Transverse colon (tissue), 4 donors: ENCODE data around the gene SLC37A1. TPM values are rescaled to one million over a fixed set of nuclear protein-coding genes. Genes with fewer than 3 reads are reported as not detected.

Experiments
- DNase-seq: peaks from one replicate; pipeline ENCODE4 v3.0.0-alpha.2; 2019
- H3K27ac ChIP-seq, 4 donors: fragments of 200-600 bp; sonication (generic); 2 replicates each; pipeline ENCODE4 v1.5.1; 2016 to 2018; ENCODE audit warnings: inconsistent platforms in 4 of 4
- H3K27me3 ChIP-seq: fragments of 200-600 bp; sonication (generic); 2 replicates; pipeline ENCODE4 v1.5.1; 2017; ENCODE audit warnings: inconsistent platforms
- H3K36me3 ChIP-seq, 4 donors: fragments of 200-600 bp; sonication (generic); 2 replicates each; pipeline ENCODE4 v1.5.1; 2017 to 2019; ENCODE audit warnings: inconsistent platforms in 4 of 4
- H3K4me1 ChIP-seq, 4 donors: fragments of 200-600 bp; sonication (generic); 2 replicates each; pipeline ENCODE4 v1.5.1; 2017 to 2020; ENCODE audit warnings: inconsistent platforms in 4 of 4
- H3K4me3 ChIP-seq, 4 donors: fragments of 200-600 bp; sonication (generic); 1 replicate in 1 of 4; 2 replicates in 3 of 4; pipeline versions ENCODE4 v1.5.1 to v1.6.1; 2017 to 2019; ENCODE audit warnings: inconsistent platforms in 4 of 4
- H3K9me3 ChIP-seq, 2 donors: fragments of 200-600 bp; sonication (generic); 2 replicates each; pipeline ENCODE4 v1.5.1; 2017 to 2019; ENCODE audit warnings: inconsistent platforms in 2 of 2
- CTCF ChIP-seq, 5 experiments: fragments of 200-600 bp in 3 of 5; fragments of 450-650 bp in 2 of 5; sonication (generic) in 3 of 5; IDR thresholded peaks; 1 replicate in 2 of 5; 2 replicates in 3 of 5; pipeline ENCODE4 v1.5.1; 2016 to 2017; ENCODE audit warnings: antibody characterized with exemption in 5 of 5, inconsistent platforms in 3 of 5, mild to moderate bottlenecking in 2 of 5, moderate library complexity in 1 of 5
- EP300 ChIP-seq: sonication (generic); formaldehyde crosslinking; IDR thresholded peaks from one replicate; pipeline ENCODE4 v1.6.1; 2017; ENCODE audit warnings: antibody characterized with exemption, low read depth
- POLR2A ChIP-seq: fragments of 450-650 bp; IDR thresholded peaks from one replicate; pipeline ENCODE4 v1.6.1; 2016; ENCODE audit warnings: antibody characterized with exemption, mild to moderate bottlenecking, moderate library complexity
- POLR2AphosphoS5 ChIP-seq, 3 donors: sonication (generic); formaldehyde crosslinking; IDR thresholded peaks; one replicate each; pipeline ENCODE4 v1.6.1; 2016; ENCODE audit warnings: antibody characterized with exemption in 3 of 3
- WGBS, 2 donors: methylation state at CpG; one replicate each; pipeline ENCODE4 v1.1.5; 2018; ENCODE audit warnings: low coverage in 1 of 2; 5-methylcytosine and 5-hydroxymethylcytosine counted together
- in situ Hi-C, 4 donors: fragments of 200-750 bp; cut with MboI; loops; one replicate each; pipeline versions ENCODE4 v1.15.0 to v1.15.1; 2017; ENCODE audit warnings: low sequenced_read_pairs in 3 of 4, low pct_ligation_motif_present in 1 of 4, low pct_unique_long_range_greater_than_20kb in 1 of 4
- intact Hi-C: fragments of 100-400 bp; cut with DNase I; formaldehyde crosslinking; loops from one replicate; pipeline ENCODE4 v1.15.1; 2023; ENCODE audit warnings: low total_unique reads
- total RNA-seq, 4 donors: library from RNA; depleted of rRNA; stranded (reverse); fragments of >200 nt; gene quantifications; one replicate each; pipeline ENCODE4 v1.1.0, GENCODE V29; 2016

The SLC37A1 gene
- total RNA-seq, 4 donors from 2014 or later: 80.8 to 139 (median 117) TPM

- Histone ChIP-seq H3K36me3 (no peaks in the 10 kb centered on the region), H3K9me3 (no peaks in the 10 kb centered on the region), H3K4me3 (no peak overlapping the region), H3K27ac (no peak overlapping the region), H3K4me1 (no peaks in the 10 kb centered on the region), H3K27me3 (no peaks in the 10 kb centered on the region)
- TF ChIP-seq CTCF (IDR thresholded peaks at IDR 0.05): no peak
- TF ChIP-seq POLR2A: no peak
- no peak for TF ChIP-seq EP300
- TF ChIP-seq POLR2AphosphoS5 (IDR thresholded peaks at IDR 0.05): no peak
- no peak for DNase-seq
- in situ Hi-C loops: loop anchor here in 2 of 4 donors (25.0 kb wide), 2 partner anchors 176 to 226 kb away; no protein-coding TSS in a partner anchor
- 89% methylated on average over 17 of the region's 19 CpGs; no CpG with 5 or more reads in 1 of the 2 donors for WGBS, 2 donors
- intact Hi-C loops: no loop called here
These were observed 72.8 kb downstream of the SLC37A1 start for GRCh38 chr21:42586406-42586805.

- WGBS, 2 donors: 90 to 100% methylated on average over 1 to 15 of the region's 15 CpGs
- no peaks in the 10 kb centered on the region for H3K4me1 ChIP-seq
- intact Hi-C loops: no loop called here
These were observed 73.4 kb downstream of the SLC37A1 start for GRCh38 chr21:42587036-42587435.

DNA sequence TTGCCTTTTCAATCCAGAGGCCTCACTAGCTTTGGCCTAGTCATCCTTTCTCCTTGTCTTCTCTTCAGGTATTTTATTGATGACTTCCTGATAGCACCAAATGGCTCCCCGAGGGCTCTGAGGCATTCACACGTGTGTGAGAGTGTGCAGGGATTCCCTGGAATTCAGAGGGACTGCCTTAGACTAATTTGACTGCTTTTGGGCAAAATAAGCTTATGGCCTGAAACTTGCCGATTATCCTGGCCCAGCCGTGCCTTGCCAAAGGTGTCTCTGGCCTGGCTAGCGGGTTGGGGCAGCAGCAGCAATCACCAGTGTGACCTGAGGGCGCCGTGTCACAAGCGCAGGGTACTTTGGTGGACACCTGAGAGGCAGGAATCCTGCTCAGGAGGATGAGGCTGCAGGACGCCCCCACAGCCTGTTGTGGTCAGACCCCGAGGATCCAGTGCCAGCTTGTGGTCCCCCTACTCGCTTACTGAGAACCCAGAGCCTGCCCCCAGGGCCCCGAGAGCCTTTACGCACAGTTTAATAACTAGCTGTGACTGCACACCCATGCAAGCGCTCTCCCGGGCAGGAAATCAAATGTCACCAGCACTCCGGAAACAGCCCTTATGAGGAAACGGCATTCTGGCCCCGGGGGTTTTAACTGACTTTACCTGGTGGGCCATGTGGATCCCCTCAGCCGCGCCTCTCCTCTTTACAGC, 76.9 kb downstream of the SLC37A1 start:
- in situ Hi-C loops (loop anchor here (10.0 to 25.0 kb wide), 3 partner anchors 172 to 234 kb away; no protein-coding TSS in a partner anchor), intact Hi-C loops (loop anchor here (5.0 kb wide), 1 partner anchor 227 kb away; no protein-coding TSS in a partner anchor)
- H3K27me3 ChIP-seq: no peaks in the 10 kb centered on the region
- no peaks in the 10 kb centered on the region for H3K9me3 ChIP-seq
- H3K4me1 ChIP-seq: peaks cover 0 to 9% (median 8%) of the 10 kb centered on the region in 4 donors
- H3K36me3 ChIP-seq: no peaks in the 10 kb centered on the region
- no peak for DNase-seq
- TF ChIP-seq CTCF (IDR thresholded peaks at IDR 0.05): no peak
- no peak for TF ChIP-seq POLR2AphosphoS5 (IDR thresholded peaks at IDR 0.05)
- no peak for TF ChIP-seq EP300
- no peak for TF ChIP-seq POLR2A
- H3K4me3 ChIP-seq: no peak overlapping the region
- WGBS, 2 donors: 75% methylated on average over 20 of the region's 20 CpGs; no CpG with 5 or more reads in 1 of the 2 donors
- H3K27ac ChIP-seq: no peak overlapping the region

More at GRCh38 chr21:42587036-42587435, 73.4 kb downstream of the SLC37A1 start:
- H3K36me3 ChIP-seq: no peaks in the 10 kb centered on the region
- H3K27me3 ChIP-seq: no peaks in the 10 kb centered on the region
- H3K4me3 ChIP-seq: no peak overlapping the region
- in situ Hi-C loops: loop anchor here in 2 of 4 donors (25.0 kb wide), 2 partner anchors 175 to 225 kb away; no protein-coding TSS in a partner anchor
- no peak for DNase-seq
- H3K27ac ChIP-seq: no peak overlapping the region
- TF ChIP-seq POLR2AphosphoS5 (IDR thresholded peaks at IDR 0.05) (no peak), EP300 (no peak), CTCF (IDR thresholded peaks at IDR 0.05) (no peak), POLR2A (no peak)
- no peaks in the 10 kb centered on the region for H3K9me3 ChIP-seq

DNA sequence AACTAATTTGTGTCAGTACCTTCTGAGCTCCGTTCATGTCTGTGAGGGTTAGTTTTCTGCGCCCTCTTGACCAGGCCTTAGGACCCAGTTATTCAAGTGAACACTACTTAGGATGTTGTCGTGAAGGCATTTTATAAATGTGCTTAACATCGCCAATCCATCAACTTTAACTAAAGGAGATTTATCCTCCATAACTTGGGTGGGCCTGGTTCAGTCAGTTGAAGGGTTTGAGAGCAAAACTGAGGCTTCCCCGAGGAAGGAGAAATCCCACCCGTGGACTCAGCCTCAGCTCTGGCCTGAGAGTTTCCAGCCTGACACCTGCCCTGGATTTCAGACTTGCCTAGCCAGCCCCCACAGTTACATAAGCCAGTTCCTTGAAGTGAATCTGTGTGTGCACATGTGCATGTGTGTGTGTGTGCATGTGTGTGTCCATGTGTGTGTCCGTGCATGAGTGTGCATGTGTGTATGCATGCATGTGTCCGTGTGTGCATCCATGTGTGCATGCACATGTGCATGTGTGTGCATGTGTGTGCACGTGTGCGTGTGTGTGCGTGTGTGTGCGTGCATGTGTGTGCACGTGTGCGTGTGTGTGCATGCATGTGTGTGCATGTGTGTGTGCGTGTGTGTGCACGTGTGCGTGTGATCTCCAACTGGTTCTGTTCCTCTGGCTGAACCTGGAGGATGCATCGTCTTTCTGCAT, 77.7 kb downstream of the SLC37A1 start:
- WGBS, 2 donors: 64 to 75% methylated on average over 2 to 18 of the region's 18 CpGs
- intact Hi-C loops: loop anchor here (5.0 kb wide), 1 partner anchor 226 kb away; no protein-coding TSS in a partner anchor

More for the DNA sequence above, 77.7 kb downstream of the SLC37A1 start:
- no peaks in the 10 kb centered on the region for H3K36me3 ChIP-seq
- in situ Hi-C loops: loop anchor here (10.0 to 25.0 kb wide), 3 partner anchors 171 to 233 kb away; no protein-coding TSS in a partner anchor
- H3K4me3 ChIP-seq: no peak overlapping the region
- no peak for DNase-seq
- peaks cover 0 to 9% (median 8%) of the 10 kb centered on the region in 4 donors for H3K4me1 ChIP-seq
- no peak for TF ChIP-seq POLR2AphosphoS5 (IDR thresholded peaks at IDR 0.05)
- no peak for TF ChIP-seq POLR2A
- TF ChIP-seq CTCF (IDR thresholded peaks at IDR 0.05): no peak
- no peak for TF ChIP-seq EP300
- no peak overlapping the region for H3K27ac ChIP-seq
- no peaks in the 10 kb centered on the region for H3K9me3 ChIP-seq
- no peaks in the 10 kb centered on the region for H3K27me3 ChIP-seq
